Left lung (tissue), 10 donors: ENCODE measurements around the gene CLSTN3. TPM values are rescaled to one million over a fixed set of nuclear protein-coding genes. Genes with fewer than 3 reads are reported as not detected.
"Not testable (repeated sequence)": the region's sequence is repeated elsewhere in the genome, so short reads cannot be mapped to it uniquely, and the experiment has no call there.

Source experiments
- ATAC-seq: fragments of 200-7000 bp; cut with Tn5 transposase; one replicate; pipeline ENCODE4 v1.9.1; 2020; ENCODE audit warnings: moderate library complexity
- DNase-seq, 4 donors: peaks; one replicate each; pipeline ENCODE4 v3.0.0-alpha.2; 2013 to 2020
- H3K27ac ChIP-seq, 2 donors: fragments of 200-600 bp; sonication (generic) in 1 of 2; one replicate each; pipeline versions ENCODE4 v1.5.0 to v1.8.0; 2020 to 2021
- H3K27me3 ChIP-seq, 2 donors: fragments of 200-600 bp; sonication (generic) in 1 of 2; one replicate each; pipeline versions ENCODE4 v1.5.0 to v1.8.0; 2020 to 2021
- H3K36me3 ChIP-seq, 2 donors: fragments of 200-600 bp; sonication (generic) in 1 of 2; one replicate each; pipeline versions ENCODE4 v1.5.0 to v1.8.0; 2020 to 2021
- H3K4me1 ChIP-seq, 2 donors: fragments of 200-600 bp; one replicate each; pipeline ENCODE4 v1.8.0; 2021
- H3K4me3 ChIP-seq, 2 donors: fragments of 200-600 bp; sonication (generic) in 1 of 2; one replicate each; pipeline versions ENCODE4 v1.5.0 to v1.8.0; 2020 to 2021; ENCODE audit warnings: mild to moderate bottlenecking in 1 of 2
- H3K9me3 ChIP-seq, 2 donors: fragments of 200-600 bp; sonication (generic) in 1 of 2; one replicate each; pipeline versions ENCODE4 v1.5.0 to v1.8.0; 2020 to 2021
- intact Hi-C, 2 donors: fragments of 100-400 bp; cut with DNase I; formaldehyde crosslinking; loops; one replicate each; pipeline versions ENCODE4 v1.11.2 to v1.14.2; 2022
- polyA plus RNA-seq, 6 donors: library from polyadenylated mRNA; unstranded; fragments of 120-200 nt; gene quantifications; one replicate each; pipeline ENCODE4 v1.2.1, GENCODE V29; 2013; ENCODE audit not compliant: insufficient read length in 6 of 6
- total RNA-seq, 2 donors: library from RNA; stranded (reverse); fragmentation: NEBNext Ultra II Directional; extraction: Animal tissue kit (Norgen Biotek cat#: 25700); gene quantifications; one replicate each; pipeline ENCODE4 v1.2.1, GENCODE V29; 2021
- TF ChIP-seq, protein P1 (sequence below), 2 donors: fragments of 200-600 bp; sonication (generic) in 1 of 2; IDR thresholded peaks; one replicate each; pipeline versions ENCODE4 v1.5.0 to v1.8.0; 2021; ENCODE audit warnings: antibody characterized with exemption in 2 of 2
- donor health status: DM: no; HTN: yes; CAD: no.
- donor health status: DM: no; HTN: no; CAD: no.

The CLSTN3 gene
- total and polyA plus RNA-seq, 8 donors, result 30.3 to 80.9 (median 63.0) TPM

DNA sequence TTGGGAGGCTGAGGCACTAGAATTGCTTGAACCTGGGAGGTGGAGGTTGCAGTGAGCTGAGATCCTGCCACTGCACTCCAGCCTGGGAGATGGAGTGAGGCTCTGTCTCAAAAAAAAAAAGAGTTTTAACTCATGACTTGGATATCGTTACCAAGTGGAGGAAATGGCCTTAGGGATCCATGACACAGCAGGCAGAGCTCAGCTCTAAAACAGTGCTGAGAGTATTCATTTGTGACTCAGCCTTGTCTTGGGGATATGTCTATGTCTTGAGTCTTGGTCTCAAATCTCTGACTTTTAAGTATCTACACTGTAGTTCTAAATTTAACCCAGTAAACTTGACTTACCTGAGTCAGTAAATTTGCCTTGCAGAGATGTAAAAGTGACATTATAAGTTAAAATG, 50.5 kb downstream of the CLSTN3 start:
- no peak for ATAC-seq

DNA sequence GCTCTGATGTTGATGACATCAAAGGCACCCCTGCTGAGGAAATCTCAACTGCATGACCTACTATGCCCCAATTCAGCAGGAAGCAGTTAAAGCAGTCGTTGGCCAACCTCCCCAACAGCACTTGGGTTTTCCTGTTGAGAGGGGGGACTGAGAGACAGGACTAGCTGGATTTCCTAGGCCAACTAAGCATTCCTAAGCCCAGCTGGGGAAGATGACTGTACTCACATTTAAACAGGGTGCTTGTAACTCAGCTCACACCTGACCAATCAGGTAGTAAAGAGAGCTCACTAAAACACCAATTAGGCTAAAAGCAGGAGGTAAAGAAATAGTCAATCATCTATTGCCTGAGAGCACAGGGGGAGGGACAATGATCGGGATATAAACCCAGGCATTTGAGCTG, 55.9 kb downstream of the CLSTN3 start:
- intact Hi-C loops, result not testable (repeated sequence)

More for the DNA sequence above, 50.5 kb downstream of the CLSTN3 start:
- H3K4me1 ChIP-seq, result no peaks in the 10 kb centered on the region
- TF ChIP-seq, protein P1, sequence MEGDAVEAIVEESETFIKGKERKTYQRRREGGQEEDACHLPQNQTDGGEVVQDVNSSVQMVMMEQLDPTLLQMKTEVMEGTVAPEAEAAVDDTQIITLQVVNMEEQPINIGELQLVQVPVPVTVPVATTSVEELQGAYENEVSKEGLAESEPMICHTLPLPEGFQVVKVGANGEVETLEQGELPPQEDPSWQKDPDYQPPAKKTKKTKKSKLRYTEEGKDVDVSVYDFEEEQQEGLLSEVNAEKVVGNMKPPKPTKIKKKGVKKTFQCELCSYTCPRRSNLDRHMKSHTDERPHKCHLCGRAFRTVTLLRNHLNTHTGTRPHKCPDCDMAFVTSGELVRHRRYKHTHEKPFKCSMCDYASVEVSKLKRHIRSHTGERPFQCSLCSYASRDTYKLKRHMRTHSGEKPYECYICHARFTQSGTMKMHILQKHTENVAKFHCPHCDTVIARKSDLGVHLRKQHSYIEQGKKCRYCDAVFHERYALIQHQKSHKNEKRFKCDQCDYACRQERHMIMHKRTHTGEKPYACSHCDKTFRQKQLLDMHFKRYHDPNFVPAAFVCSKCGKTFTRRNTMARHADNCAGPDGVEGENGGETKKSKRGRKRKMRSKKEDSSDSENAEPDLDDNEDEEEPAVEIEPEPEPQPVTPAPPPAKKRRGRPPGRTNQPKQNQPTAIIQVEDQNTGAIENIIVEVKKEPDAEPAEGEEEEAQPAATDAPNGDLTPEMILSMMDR (IDR thresholded peaks at IDR 0.05), result no peak
- H3K9me3 ChIP-seq, result peaks cover 0 to 3% of the 10 kb centered on the region in 2 donors
- no peak overlapping the region for H3K4me3 ChIP-seq
- H3K27me3 ChIP-seq, result no peaks in the 10 kb centered on the region
- DNase-seq, result no peak
- intact Hi-C loops, result no loop called here
- H3K27ac ChIP-seq, result no peak overlapping the region
- no peaks in the 10 kb centered on the region for H3K36me3 ChIP-seq

DNA sequence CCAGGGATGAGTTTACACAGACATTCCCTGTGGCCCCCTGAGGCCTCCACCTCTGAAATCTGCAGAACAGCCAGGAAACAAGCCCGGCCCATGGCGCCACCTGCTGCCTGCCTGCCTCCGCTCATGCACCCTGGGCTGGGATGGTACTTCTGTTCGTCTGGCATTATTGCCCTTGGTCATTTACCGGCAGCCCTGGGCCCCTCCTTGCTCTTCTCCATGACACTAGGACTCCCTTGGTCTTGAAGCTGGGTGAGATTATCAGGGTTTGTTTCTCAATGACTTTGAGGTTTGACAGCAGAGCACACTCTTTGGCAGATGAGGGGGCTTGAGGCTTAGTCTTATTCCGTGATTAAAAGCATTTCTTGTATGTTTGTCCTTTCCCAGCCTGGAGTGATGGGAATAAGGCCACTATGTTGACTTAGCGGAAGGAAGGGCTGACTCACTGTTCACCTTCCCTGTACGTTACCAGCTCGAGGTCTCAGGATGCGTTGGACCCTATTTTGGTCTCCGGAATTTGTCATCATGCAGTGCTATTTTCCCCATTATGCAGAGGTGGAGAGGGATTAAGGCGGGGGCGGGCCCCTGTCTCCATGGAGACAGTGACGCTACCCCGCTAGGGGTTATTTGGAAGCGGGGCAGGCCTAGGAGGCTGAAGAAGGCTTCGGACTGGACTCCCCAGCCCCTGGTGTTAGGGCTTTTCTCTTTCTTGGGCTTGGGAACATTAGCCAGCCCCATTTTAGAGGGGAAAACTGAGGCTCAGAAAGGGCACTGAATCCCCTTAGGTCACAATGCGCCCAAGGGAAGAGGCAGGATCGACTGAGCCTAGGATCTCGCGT, 58.6 kb downstream of the CLSTN3 start:
- H3K4me3 ChIP-seq, result peak overlapping the region; percentile 84 to 92
- peak; percentile 31 to 88 (median 66) for DNase-seq
- intact Hi-C loops, result no loop called here
- H3K4me1 ChIP-seq, result peaks cover 8 to 41% of the 10 kb centered on the region in 2 donors
- peaks cover 0 to 17% of the 10 kb centered on the region in 2 donors for H3K36me3 ChIP-seq
- TF ChIP-seq, protein P1 (IDR thresholded peaks at IDR 0.05), result peak; percentile 46 to 53
- no peaks in the 10 kb centered on the region for H3K27me3 ChIP-seq
- H3K27ac ChIP-seq, result peak overlapping the region; percentile 86 to 95
- H3K9me3 ChIP-seq, result no peaks in the 10 kb centered on the region
- peak; percentile 76 for ATAC-seq

More for the DNA sequence above, 55.9 kb downstream of the CLSTN3 start:
- not testable (repeated sequence) for H3K4me3 ChIP-seq, ATAC-seq, H3K36me3 ChIP-seq, H3K9me3 ChIP-seq, H3K27me3 ChIP-seq, DNase-seq
- Histone ChIP-seq H3K27ac (peak overlapping the region in 1 of 2 donors; percentile 13), H3K4me1 (peaks cover 8 to 32% of the 10 kb centered on the region in 2 donors)

DNA sequence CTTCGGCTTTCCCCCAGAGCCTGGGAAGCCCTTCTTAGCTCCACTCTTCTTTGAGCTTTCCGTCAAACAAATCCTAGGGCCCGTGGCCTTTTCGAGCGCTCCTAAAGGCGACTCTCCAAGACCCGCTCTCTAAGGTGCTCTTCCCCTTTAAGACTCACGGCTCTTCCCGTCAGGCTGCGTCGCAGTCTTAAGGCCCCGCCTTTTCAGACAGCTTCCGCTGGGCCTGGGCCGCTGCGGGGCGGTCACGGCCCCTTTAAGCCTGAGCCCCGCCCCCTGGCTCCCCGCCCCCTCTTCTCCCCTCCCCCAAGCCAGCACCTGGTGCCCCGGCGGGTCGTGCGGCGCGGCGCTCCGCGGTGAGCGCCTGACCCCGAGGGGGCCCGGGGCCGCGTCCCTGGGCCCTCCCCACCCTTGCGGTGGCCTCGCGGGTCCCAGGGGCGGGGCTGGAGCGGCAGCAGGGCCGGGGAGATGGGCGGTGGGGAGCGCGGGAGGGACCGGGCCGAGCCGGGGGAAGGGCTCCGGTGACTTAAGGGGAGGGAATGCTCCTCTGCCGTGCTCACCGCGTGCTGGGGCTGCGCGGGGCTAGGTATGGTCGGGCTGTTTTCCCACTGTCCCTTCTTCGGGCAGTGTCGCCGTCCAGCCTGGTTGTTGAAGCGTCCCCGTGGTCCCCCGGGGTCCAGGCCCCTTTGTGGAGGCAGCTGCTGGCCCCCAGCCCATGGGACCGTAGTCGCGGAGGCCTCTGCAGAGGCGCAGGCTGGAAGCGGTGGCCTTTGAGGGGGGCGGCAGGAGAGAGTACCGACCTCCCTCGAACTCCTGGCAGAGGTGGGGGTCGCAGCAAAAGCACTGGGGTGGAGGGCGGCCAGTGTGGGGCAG, 59.5 kb downstream of the CLSTN3 start, which contains the start of gene PEX5:
PEX5 (plus strand) TSS at position 289 of the 870 bp plus-strand sequence. CDS start 692 bp downstream, outside the sequence.
- peak; percentile 97 for ATAC-seq
- intact Hi-C loops, result no loop called here

More for the DNA sequence above, 59.5 kb downstream of the CLSTN3 start, which contains the start of gene PEX5:
- H3K27me3 ChIP-seq, result no peaks in the 10 kb centered on the region
- TF ChIP-seq, protein P1 (IDR thresholded peaks at IDR 0.05), result no peak
- peak within 1 kb of the TSS; percentile 86 to 95 for H3K27ac ChIP-seq
- H3K4me3 ChIP-seq, result peak within 1 kb of the TSS; percentile 84 to 92
- peaks cover 0 to 18% of the 10 kb centered on the region in 2 donors for H3K36me3 ChIP-seq
- DNase-seq, result peak; percentile 87 to 96 (median 94)
- peaks cover 8 to 41% of the 10 kb centered on the region in 2 donors for H3K4me1 ChIP-seq
- no peaks in the 10 kb centered on the region for H3K9me3 ChIP-seq
